ENCODE results near the gene NF1.

DNA sequence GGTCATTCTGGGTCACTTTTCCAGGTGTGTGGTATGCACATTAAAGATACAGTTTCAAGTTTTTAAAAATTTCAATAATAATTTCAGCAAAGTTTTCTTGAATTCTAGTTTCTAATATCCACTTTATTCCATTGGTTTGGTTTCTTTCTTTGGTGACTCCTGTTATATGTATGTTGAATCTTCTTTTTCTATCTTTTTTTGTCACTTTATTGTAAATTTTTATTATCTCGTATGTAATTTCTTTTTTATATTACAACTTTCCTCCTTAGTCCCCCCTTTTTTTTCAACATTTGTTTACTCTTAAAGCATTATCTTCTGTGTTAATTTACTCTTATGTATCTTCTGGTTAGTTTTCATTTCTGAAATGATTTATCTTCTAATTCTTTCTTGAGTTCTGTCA, 57.5 kb downstream of the NF1 start:
- TF ChIP-seq POLR2A (IDR thresholded peaks at IDR 0.05) (no peak), EP300 (IDR thresholded peaks at IDR 0.05) (no peak)

Data from sigmoid colon (tissue), 4 donors.